Endodermal cell (in vitro differentiated cells): ENCODE data around the gene SLC12A3. TPM values are rescaled to one million over a fixed set of nuclear protein-coding genes. Genes with fewer than 3 reads are reported as not detected.
A peak's percentile ranks its signal among the peaks of the same experiment; 100 is the strongest.
"Not testable (repeated sequence)": the region's sequence is repeated elsewhere in the genome, so short reads cannot be mapped to it uniquely, and the experiment has no call there.

ENCODE experiments used
- DNase-seq: peaks from one replicate; pipeline ENCODE4 v3.0.0-alpha.2; 2017
- H3K27ac ChIP-seq: 2 replicates; pipeline ENCODE4 v1.5.1; 2013; ENCODE audit warnings: mild to moderate bottlenecking, low read depth, low read length, moderate library complexity
- H3K27me3 ChIP-seq: 2 replicates; pipeline ENCODE4 v1.6.1; 2013; ENCODE audit warnings: mild to moderate bottlenecking, low read length, moderate library complexity; ENCODE audit not compliant: insufficient read depth, control insufficient read depth, poor library complexity, severe bottlenecking
- H3K36me3 ChIP-seq: 2 replicates; pipeline ENCODE4 v1.7.0; 2013; ENCODE audit warnings: mild to moderate bottlenecking, low read length, moderate library complexity; ENCODE audit not compliant: control insufficient read depth, insufficient read depth
- H3K4me1 ChIP-seq: one replicate; pipeline ENCODE4 v1.7.0; 2013; ENCODE audit warnings: low read length; ENCODE audit not compliant: control insufficient read depth, insufficient read depth
- H3K4me3 ChIP-seq: 2 replicates; pipeline ENCODE4 v1.5.1; 2013; ENCODE audit warnings: mild to moderate bottlenecking, low read length, moderate library complexity
- H3K9ac ChIP-seq: 2 replicates; pipeline ENCODE4 v1.6.1; 2013; ENCODE audit warnings: mild to moderate bottlenecking, low read length, moderate library complexity; ENCODE audit not compliant: poor library complexity, severe bottlenecking; ENCODE audit errors: extremely low read depth
- H3K9me3 ChIP-seq: 2 replicates; pipeline ENCODE4 v1.6.1; 2013; ENCODE audit warnings: mild to moderate bottlenecking, low read length, moderate library complexity; ENCODE audit not compliant: control insufficient read depth
- H3K27ac Mint-ChIP-seq: 2 replicates; pipeline ENCODE4 v1.8.0; 2020; ENCODE audit warnings: mixed read lengths
- H3K27me3 Mint-ChIP-seq: 2 replicates; pipeline ENCODE4 v1.8.0; 2021; ENCODE audit warnings: mild to moderate bottlenecking, mixed read lengths; ENCODE audit not compliant: insufficient read depth
- H3K36me3 Mint-ChIP-seq: 2 replicates; pipeline ENCODE4 v1.8.0; 2020; ENCODE audit warnings: low read depth, mixed read lengths
- H3K4me1 Mint-ChIP-seq: 2 replicates; pipeline ENCODE4 v1.8.0; 2020; ENCODE audit warnings: mixed read lengths
- H3K4me3 Mint-ChIP-seq: 2 replicates; pipeline ENCODE4 v1.8.0; 2020; ENCODE audit warnings: mild to moderate bottlenecking, moderate library complexity, mixed read lengths
- H3K9me3 Mint-ChIP-seq: 2 replicates; pipeline ENCODE4 v1.8.0; 2020; ENCODE audit warnings: mild to moderate bottlenecking, mixed read lengths
- CTCF ChIP-seq: fragments of 200-600 bp; sonication (generic); conservative IDR thresholded peaks from 2 replicates; pipeline ENCODE4 v1.5.0; 2021; ENCODE audit warnings: antibody characterized with exemption, mild to moderate bottlenecking
- WGBS, 2 experiments: methylation state at CpG; one replicate each; pipeline versions ENCODE4 v1.1.5 to v1.1.7; 2013; ENCODE audit warnings: missing lambda C conversion rate in 2 of 2, mixed read lengths in 1 of 2; ENCODE audit not compliant: insufficient coverage in 1 of 2, insufficient read length in 1 of 2; 5-methylcytosine and 5-hydroxymethylcytosine counted together
- total RNA-seq, 2 donors: library from RNA; stranded (reverse); fragmentation: NEBNext Ultra II Directional in 1 of 2; extraction: Animal tissue kit (Norgen Biotek cat#: 25700) in 1 of 2; gene quantifications; 2 replicates in 1 of 2; 3 replicates in 1 of 2; pipeline ENCODE4 v1.2.1, GENCODE V29; 2021

Gene SLC12A3
- total RNA-seq, 2 donors from 2014 or later, result not detected

- no peaks in the 10 kb centered on the region for H3K27me3 ChIP-seq
- peak; percentile 51 for TF ChIP-seq CTCF
Measured at GRCh38 chr16:56931892-56932720, 67.1 kb downstream of the SLC12A3 start, which contains the start of gene HERPUD1. Gene HERPUD1 (plus strand): TSS chr16:56932142. CDS start chr16:56932245, 103 bp downstream.

GRCh38 chr16:56932721-56933619, 68.0 kb downstream of the SLC12A3 start:
- Histone ChIP-seq H3K36me3 (peaks cover 44% of the 10 kb centered on the region), H3K27ac (peak overlapping the region; percentile 87), H3K9ac (peak overlapping the region; percentile 94), H3K4me3 (peak overlapping the region; percentile 91), H3K27me3 (no peaks in the 10 kb centered on the region), H3K4me1 (no peaks in the 10 kb centered on the region), H3K9me3 (no peaks in the 10 kb centered on the region)
- Mint-ChIP-seq H3K9me3 (no peaks in the 10 kb centered on the region), H3K36me3 (peaks cover 29% of the 10 kb centered on the region), H3K27me3 (no peaks in the 10 kb centered on the region), H3K4me1 (peaks cover 25% of the 10 kb centered on the region), H3K27ac (peak overlapping the region; percentile 96), H3K4me3 (peak overlapping the region; percentile 95)
- DNase-seq, result peak; percentile 71
- WGBS, 2 experiments, result 8% methylated on average over 8 to 25 of the region's 25 CpGs
- no peak for TF ChIP-seq CTCF

More at GRCh38 chr16:56931892-56932720, 67.1 kb downstream of the SLC12A3 start, which contains the start of gene HERPUD1:
- peaks cover 21% of the 10 kb centered on the region for H3K36me3 Mint-ChIP-seq
- H3K27me3 Mint-ChIP-seq, result no peaks in the 10 kb centered on the region
- 0% methylated on average over 28 to 83 of the region's 83 CpGs for whole genome bisulfite sequencing, 2 experiments
- peak within 1 kb of the TSS; percentile 96 for H3K27ac Mint-ChIP-seq
- Histone ChIP-seq H3K4me3 (peak within 1 kb of the TSS; percentile 91), H3K36me3 (peaks cover 35% of the 10 kb centered on the region), H3K9me3 (no peaks in the 10 kb centered on the region), H3K4me1 (no peaks in the 10 kb centered on the region), H3K27ac (peak within 1 kb of the TSS; percentile 93), H3K9ac (peak within 1 kb of the TSS; percentile 94)
- DNase-seq, result peak; percentile 99
- H3K9me3 Mint-ChIP-seq, result no peaks in the 10 kb centered on the region
- H3K4me3 Mint-ChIP-seq, result peak within 1 kb of the TSS; percentile 95
- peaks cover 25% of the 10 kb centered on the region for H3K4me1 Mint-ChIP-seq

GRCh38 chr16:56933828-56934598, 69.0 kb downstream of the SLC12A3 start:
- H3K4me3 Mint-ChIP-seq, result peak overlapping the region; percentile 95
- H3K27me3 ChIP-seq, result no peaks in the 10 kb centered on the region
- H3K27ac ChIP-seq, result no peak overlapping the region
- peaks cover 38% of the 10 kb centered on the region for H3K36me3 Mint-ChIP-seq
- 74 to 83% methylated on average over 6 to 8 of the region's 8 CpGs for WGBS, 2 experiments
- peaks cover 54% of the 10 kb centered on the region for H3K36me3 ChIP-seq
- H3K27ac Mint-ChIP-seq, result peak overlapping the region; percentile 58
- no peaks in the 10 kb centered on the region for H3K27me3 Mint-ChIP-seq
- no peak for DNase-seq
- H3K4me1 ChIP-seq, result no peaks in the 10 kb centered on the region
- H3K4me3 ChIP-seq, result peak overlapping the region; percentile 91
- peak overlapping the region; percentile 94 for H3K9ac ChIP-seq
- H3K9me3 Mint-ChIP-seq, result no peaks in the 10 kb centered on the region
- H3K9me3 ChIP-seq, result no peaks in the 10 kb centered on the region
- no peak for TF ChIP-seq CTCF
- peaks cover 25% of the 10 kb centered on the region for H3K4me1 Mint-ChIP-seq

GRCh38 chr16:56934599-56935145, 69.7 kb downstream of the SLC12A3 start:
- not testable (repeated sequence) for H3K27me3 ChIP-seq, H3K9me3 Mint-ChIP-seq, DNase-seq, H3K27me3 Mint-ChIP-seq, H3K9me3 ChIP-seq, H3K4me1 ChIP-seq, H3K27ac ChIP-seq
- Mint-ChIP-seq H3K27ac (peak overlapping the region; percentile 58), H3K36me3 (peaks cover 45% of the 10 kb centered on the region), H3K4me1 (peaks cover 25% of the 10 kb centered on the region), H3K4me3 (peak overlapping the region; percentile 95)
- WGBS, 2 experiments, result 86 to 95% methylated on average over 5 to 7 of the region's 8 CpGs
- Histone ChIP-seq H3K9ac (peak overlapping the region; percentile 94), H3K4me3 (peak overlapping the region; percentile 91), H3K36me3 (peaks cover 60% of the 10 kb centered on the region)
